ENCODE results near the gene CD83.

- TF ChIP-seq POLR2A (IDR thresholded peaks at IDR 0.05) (no peak), CTCF (IDR thresholded peaks at IDR 0.05) (no peak)
Measured at GRCh38 chr6:14131579-14131978, 14.0 kb downstream of the CD83 start.
